Sigmoid colon (tissue), 4 donors: ENCODE data around the gene RANBP17.
A peak's percentile ranks its signal among the peaks of the same experiment; 100 is the strongest.

Source experiments
- CTCF ChIP-seq, 4 experiments: fragments of 450-650 bp in 3 of 4; fragments of 200-600 bp in 1 of 4; IDR thresholded peaks; one replicate each; pipeline ENCODE4 v1.5.1; 2016 to 2019; ENCODE audit warnings: antibody characterized with exemption in 4 of 4, mild to moderate bottlenecking in 3 of 4, moderate library complexity in 2 of 4
- EP300 ChIP-seq, 4 donors: sonication (generic); formaldehyde crosslinking; IDR thresholded peaks; one replicate each; pipeline ENCODE4 v1.6.1; 2017; ENCODE audit warnings: antibody characterized with exemption in 4 of 4
- POLR2A ChIP-seq, 2 donors: fragments of 450-650 bp; IDR thresholded peaks; one replicate each; pipeline ENCODE4 v1.6.1; 2016; ENCODE audit warnings: antibody characterized with exemption in 2 of 2, mild to moderate bottlenecking in 2 of 2, moderate library complexity in 2 of 2
- POLR2AphosphoS5 ChIP-seq, 4 donors: sonication (generic); formaldehyde crosslinking; IDR thresholded peaks; one replicate each; pipeline ENCODE4 v1.6.1; 2017; ENCODE audit warnings: antibody characterized with exemption in 4 of 4

- TF ChIP-seq CTCF (IDR thresholded peaks at IDR 0.05): no peak
- no peak for TF ChIP-seq EP300 (IDR thresholded peaks at IDR 0.05)
- peak in 1 of 4 donors; percentile 17 for TF ChIP-seq POLR2AphosphoS5 (IDR thresholded peaks at IDR 0.05)
- no peak for TF ChIP-seq POLR2A (IDR thresholded peaks at IDR 0.05)
Measured at GRCh38 chr5:171317230-171317629, 455.4 kb downstream of the RANBP17 start.
